HCT116 (cell line): ENCODE data around the gene RNASE1. TPM values are rescaled to one million over a fixed set of nuclear protein-coding genes. Genes with fewer than 3 reads are reported as not detected.

Source experiments
- ATAC-seq: fragments of 200-7000 bp; cut with Tn5 transposase; 2 replicates; pipeline ENCODE4 v1.9.1; 2020; ENCODE audit warnings: mild to moderate bottlenecking, moderate library complexity
- BruUV-seq: library from RNA; stranded (reverse); fragments of 400-500 nt; replicated peaks from 2 replicates; lab custom pipeline; 2021; lab: Mats Ljungman, UMichigan
- CTCF ChIA-PET: fragments of 300-600 bp; sonication (Branson Sonifier 250); formaldehyde crosslinking; loops from one replicate; lab custom pipeline; 2021; ENCODE audit warnings: antibody characterized with exemption; lab: Charles Lee
- POLR2A ChIA-PET: fragments of 300-600, 350-600 bp; sonication (Branson Sonifier 250); formaldehyde crosslinking; loops from one replicate; lab custom pipeline; 2021; ENCODE audit warnings: antibody characterized with exemption; lab: Charles Lee
- RAD21 ChIA-PET, 2 experiments: fragments of 300-600 bp; sonication (Branson Sonifier 250); formaldehyde crosslinking; loops; one replicate each; lab custom pipeline; 2023; ENCODE audit warnings: low total read pairs in 2 of 2; ENCODE audit not compliant: uncharacterized antibody in 2 of 2, unreplicated experiment in 2 of 2, low non-redundant PET in 1 of 2; lab: Charles Lee
- DNase-seq: peaks from one replicate; pipeline ENCODE4 v3.0.0-alpha.2; 2010; ENCODE audit warnings: low read depth, low spot score
- H2AFZ ChIP-seq: fragments of 200-600 bp; shearing (Covaris generic), sonication (generic); 2 replicates; pipeline ENCODE4 v1.6.1; 2017; ENCODE audit warnings: low read depth, mixed run types, mixed read lengths, antibody characterized with exemption, low read length; ENCODE audit not compliant: poor library complexity, severe bottlenecking
- H3K27ac ChIP-seq: 2 replicates; pipeline ENCODE4 v1.5.1; 2012; ENCODE audit warnings: low read depth, low read length
- H3K27me3 ChIP-seq: fragments of 200-600 bp; sonication (generic); 2 replicates; pipeline ENCODE4 v1.6.1; 2016; ENCODE audit warnings: mixed run types, low read length, mixed read lengths; ENCODE audit not compliant: insufficient read depth
- H3K36me3 ChIP-seq, 2 experiments: fragments of 200-500 bp in 1 of 2; fragments of 200-600 bp in 1 of 2; sonication (Bioruptor generic) in 1 of 2; sonication (generic) in 1 of 2; 2 replicates each; pipeline versions ENCODE4 v1.5.1 to v1.6.1; 2014 to 2016; ENCODE audit warnings: low read length in 2 of 2, inconsistent platforms in 1 of 2, mixed read lengths in 1 of 2, mixed run types in 1 of 2; ENCODE audit not compliant: insufficient read depth in 2 of 2, control insufficient read depth in 1 of 2
- H3K4me1 ChIP-seq, 2 experiments: fragments of 200-600 bp in 1 of 2; sonication (generic) in 1 of 2; 2 replicates each; pipeline versions ENCODE4 v1.5.1 to v1.6.1; 2012 to 2017; ENCODE audit warnings: low read length in 2 of 2, inconsistent platforms in 1 of 2, mild to moderate bottlenecking in 1 of 2, mixed read lengths in 1 of 2, mixed run types in 1 of 2, moderate library complexity in 1 of 2; ENCODE audit not compliant: insufficient read depth in 2 of 2, control insufficient read depth in 1 of 2
- H3K4me2 ChIP-seq: fragments of 200-600 bp; sonication (generic); 2 replicates; pipeline ENCODE4 v1.6.1; 2017; ENCODE audit warnings: mixed run types, low read length, mixed read lengths
- H3K4me3 ChIP-seq, 2 experiments: fragments of 200-600 bp in 1 of 2; sonication (generic) in 1 of 2; replicated peaks in 1 of 2; 2 replicates each; pipeline ENCODE4 v1.5.1; 2011 to 2016; ENCODE audit warnings: low read length in 2 of 2, control low read depth in 1 of 2, low read depth in 1 of 2, mild to moderate bottlenecking in 1 of 2, mixed read lengths in 1 of 2, mixed run types in 1 of 2
- H3K79me2 ChIP-seq: fragments of 200-600 bp; sonication (generic); 2 replicates; pipeline ENCODE4 v1.6.1; 2017; ENCODE audit warnings: mild to moderate bottlenecking, mixed run types, low read length, moderate library complexity, mixed read lengths; ENCODE audit not compliant: insufficient read depth
- H3K9ac ChIP-seq: fragments of 200-600 bp; sonication (generic); 2 replicates; pipeline ENCODE4 v1.6.1; 2016; ENCODE audit warnings: low read length, mixed read lengths
- H3K9me2 ChIP-seq: fragments of 200-600 bp; sonication (generic), shearing (Covaris generic); 2 replicates; pipeline ENCODE4 v1.6.1; 2017; ENCODE audit warnings: mixed run types, mild to moderate bottlenecking, moderate library complexity; ENCODE audit not compliant: insufficient read depth
- H3K9me3 ChIP-seq, 2 experiments: fragments of 200-500 bp in 1 of 2; fragments of 200-600 bp in 1 of 2; sonication (Bioruptor generic) in 1 of 2; sonication (generic) in 1 of 2; 2 replicates each; pipeline ENCODE4 v1.6.1; 2014 to 2017; ENCODE audit warnings: low read length in 2 of 2, mixed read lengths in 2 of 2, inconsistent platforms in 1 of 2, low read depth in 1 of 2, mild to moderate bottlenecking in 1 of 2, mixed run types in 1 of 2, moderate library complexity in 1 of 2; ENCODE audit not compliant: control insufficient read depth in 1 of 2, insufficient read depth in 1 of 2
- H4K20me1 ChIP-seq: fragments of 200-600 bp; sonication (generic), shearing (Covaris generic); 2 replicates; pipeline ENCODE4 v1.6.1; 2017; ENCODE audit warnings: mixed run types, mild to moderate bottlenecking, moderate library complexity; ENCODE audit not compliant: insufficient read depth
- EGR1 ChIP-seq: IDR thresholded peaks from 2 replicates; pipeline ENCODE4 v1.6.1; 2012; ENCODE audit warnings: low read depth
- FOSL1 ChIP-seq: IDR thresholded peaks from 2 replicates; pipeline ENCODE4 v1.6.1; 2012; ENCODE audit warnings: low read depth
- JUND ChIP-seq: IDR thresholded peaks from 2 replicates; pipeline ENCODE4 v1.6.1; 2012
- POLR2A ChIP-seq: IDR thresholded peaks from 2 replicates; pipeline ENCODE4 v1.7.0; 2011; ENCODE audit warnings: borderline replicate concordance; ENCODE audit not compliant: insufficient read depth, insufficient read length; ENCODE audit errors: extremely low read depth
- SIN3A ChIP-seq: IDR thresholded peaks from 2 replicates; pipeline ENCODE4 v1.6.1; 2012; ENCODE audit warnings: low read depth
- SP1 ChIP-seq: IDR thresholded peaks from 2 replicates; pipeline ENCODE4 v1.6.1; 2012; ENCODE audit warnings: low read depth
- SRF ChIP-seq: IDR thresholded peaks from 2 replicates; pipeline ENCODE4 v1.6.1; 2012; ENCODE audit warnings: low read depth
- TCF7L2 ChIP-seq: IDR thresholded peaks from 2 replicates; pipeline ENCODE4 v1.7.0; 2011; ENCODE audit warnings: borderline replicate concordance, inconsistent platforms; ENCODE audit not compliant: insufficient read depth, insufficient read length; ENCODE audit errors: extremely low read depth
- YY1 ChIP-seq: IDR thresholded peaks from 2 replicates; pipeline ENCODE4 v1.6.1; 2011; ENCODE audit warnings: low read length, low read depth, moderate library complexity, mild to moderate bottlenecking; ENCODE audit not compliant: insufficient replicate concordance; ENCODE audit errors: extremely low read depth
- ZFX ChIP-seq: fragments of 450-650 bp; IDR thresholded peaks from 2 replicates; pipeline ENCODE4 v1.6.1; 2017
- ZNF274 ChIP-seq: fragments of 200-500 bp; sonication (Bioruptor generic); IDR thresholded peaks from 2 replicates; pipeline ENCODE4 v1.6.1; 2014; ENCODE audit warnings: mild to moderate bottlenecking, low read depth, low read length, inconsistent platforms
- intact Hi-C: fragments of 100-400 bp; cut with micrococcal nuclease; formaldehyde crosslinking; loops from 2 replicates; pipeline ENCODE4 v1.10.0; 2022
- total RNA-seq: library from RNA; stranded (reverse); gene quantifications from one replicate; pipeline ENCODE4 v1.2.1, GENCODE V29; 2021; ENCODE audit not compliant: unreplicated experiment
- TF ChIP-seq, protein P1 (sequence below), 3 experiments: fragments of 200-600 bp in 1 of 3; sonication (generic) in 1 of 3; IDR thresholded peaks in 2 of 3; conservative IDR thresholded peaks in 1 of 3; 2 replicates each; pipeline ENCODE4 v1.5.1; 2012 to 2017; ENCODE audit warnings: low read depth in 2 of 3, low read length in 2 of 3, antibody characterized with exemption in 1 of 3, borderline replicate concordance in 1 of 3, control low read depth in 1 of 3, mild to moderate bottlenecking in 1 of 3, mixed read lengths in 1 of 3, mixed run types in 1 of 3, moderate library complexity in 1 of 3; ENCODE audit not compliant: insufficient read depth in 1 of 3
- TF ChIP-seq, protein P2 (sequence below): IDR thresholded peaks from 2 replicates; pipeline ENCODE4 v1.6.1; 2012
- TF ChIP-seq, protein P3 (sequence below): IDR thresholded peaks from 2 replicates; pipeline ENCODE4 v1.6.1; 2012; ENCODE audit warnings: low read depth
- TF ChIP-seq, protein P4 (sequence below): IDR thresholded peaks from 2 replicates; pipeline ENCODE4 v1.6.1; 2012

Gene RNASE1
- total RNA-seq, 1 experiment from 2014 or later = 3.3 TPM

DNA sequence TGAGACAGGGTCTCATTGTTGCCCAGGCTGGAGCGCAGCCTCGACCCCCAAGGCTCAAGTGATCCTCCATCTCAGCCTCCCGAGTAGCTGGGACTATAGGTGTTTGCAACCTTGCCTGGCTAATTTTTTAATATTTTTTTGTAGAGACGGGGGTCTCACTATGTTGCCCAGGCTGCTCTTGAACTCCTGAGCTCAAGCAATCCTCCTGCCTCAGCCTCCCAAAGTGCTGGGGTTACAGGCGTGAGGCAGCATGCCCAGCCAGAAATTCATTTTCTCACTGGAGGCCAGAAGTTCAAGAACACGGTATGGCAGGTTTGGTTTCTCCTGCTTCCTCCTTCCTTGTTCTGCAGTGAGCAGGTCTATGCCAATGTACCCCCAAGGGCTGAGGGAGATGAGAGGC, 3.7 kb downstream of the RNASE1 start (continued):
- TF ChIP-seq YY1 (no peak), JUND (no peak), ZNF274 (no peak), SP1 (no peak), POLR2A (no peak), ZFX (no peak), TCF7L2 (no peak), EGR1 (no peak)
- TF ChIP-seq, protein P1, sequence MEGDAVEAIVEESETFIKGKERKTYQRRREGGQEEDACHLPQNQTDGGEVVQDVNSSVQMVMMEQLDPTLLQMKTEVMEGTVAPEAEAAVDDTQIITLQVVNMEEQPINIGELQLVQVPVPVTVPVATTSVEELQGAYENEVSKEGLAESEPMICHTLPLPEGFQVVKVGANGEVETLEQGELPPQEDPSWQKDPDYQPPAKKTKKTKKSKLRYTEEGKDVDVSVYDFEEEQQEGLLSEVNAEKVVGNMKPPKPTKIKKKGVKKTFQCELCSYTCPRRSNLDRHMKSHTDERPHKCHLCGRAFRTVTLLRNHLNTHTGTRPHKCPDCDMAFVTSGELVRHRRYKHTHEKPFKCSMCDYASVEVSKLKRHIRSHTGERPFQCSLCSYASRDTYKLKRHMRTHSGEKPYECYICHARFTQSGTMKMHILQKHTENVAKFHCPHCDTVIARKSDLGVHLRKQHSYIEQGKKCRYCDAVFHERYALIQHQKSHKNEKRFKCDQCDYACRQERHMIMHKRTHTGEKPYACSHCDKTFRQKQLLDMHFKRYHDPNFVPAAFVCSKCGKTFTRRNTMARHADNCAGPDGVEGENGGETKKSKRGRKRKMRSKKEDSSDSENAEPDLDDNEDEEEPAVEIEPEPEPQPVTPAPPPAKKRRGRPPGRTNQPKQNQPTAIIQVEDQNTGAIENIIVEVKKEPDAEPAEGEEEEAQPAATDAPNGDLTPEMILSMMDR (IDR thresholded peaks at IDR 0.05 in 2 of 3, conservative IDR thresholded peaks at IDR 0.05 in 1 of 3; ENCODE audit: borderline replicate concordance in 1 of 3, insufficient read depth in 1 of 3, low read depth in 2 of 3, low read length in 2 of 3) = no peak

DNA sequence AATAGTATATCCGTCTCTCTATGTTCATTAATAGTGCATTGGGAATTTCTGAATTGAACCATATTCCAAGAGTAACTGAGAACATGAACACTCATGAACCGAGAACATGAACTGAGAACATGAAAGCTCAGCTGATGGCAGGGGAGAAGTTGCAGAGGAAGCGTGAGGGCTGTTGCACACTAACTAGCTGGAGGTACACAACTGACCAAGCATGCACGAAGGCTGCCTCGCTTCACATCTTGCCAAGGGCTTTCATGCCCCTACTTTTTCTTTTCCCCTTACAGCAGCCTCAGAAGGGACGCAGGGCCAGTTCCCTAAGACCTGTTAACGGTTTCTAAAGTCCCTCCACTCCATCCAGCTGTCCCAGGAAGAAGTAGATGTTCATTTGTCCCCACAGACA, 4.3 kb downstream of the RNASE1 start:
- no peaks in the 10 kb centered on the region for H3K79me2 ChIP-seq
- H3K9me3 ChIP-seq = no peaks in the 10 kb centered on the region
- ATAC-seq (no peak), DNase-seq (no peak)
- no peaks in the 10 kb centered on the region for H3K9me2 ChIP-seq
- intact Hi-C loops = no loop called here
- ChIA-PET RAD21 (no interaction called here), POLR2A (no interaction called here), CTCF (no interaction called here)
- H3K27me3 ChIP-seq = no peaks in the 10 kb centered on the region
- H2AFZ ChIP-seq = no peak overlapping the region
- no peak overlapping the region for H3K9ac ChIP-seq
- no peaks in the 10 kb centered on the region for H4K20me1 ChIP-seq
- no peak overlapping the region for H3K4me3 ChIP-seq
- TF ChIP-seq, protein P2, sequence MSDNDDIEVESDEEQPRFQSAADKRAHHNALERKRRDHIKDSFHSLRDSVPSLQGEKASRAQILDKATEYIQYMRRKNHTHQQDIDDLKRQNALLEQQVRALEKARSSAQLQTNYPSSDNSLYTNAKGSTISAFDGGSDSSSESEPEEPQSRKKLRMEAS = no peak
- TF ChIP-seq SP1 (no peak), SIN3A (no peak), ZNF274 (no peak), SRF (no peak), ZFX (no peak), FOSL1 (no peak)
- TF ChIP-seq, protein P3, sequence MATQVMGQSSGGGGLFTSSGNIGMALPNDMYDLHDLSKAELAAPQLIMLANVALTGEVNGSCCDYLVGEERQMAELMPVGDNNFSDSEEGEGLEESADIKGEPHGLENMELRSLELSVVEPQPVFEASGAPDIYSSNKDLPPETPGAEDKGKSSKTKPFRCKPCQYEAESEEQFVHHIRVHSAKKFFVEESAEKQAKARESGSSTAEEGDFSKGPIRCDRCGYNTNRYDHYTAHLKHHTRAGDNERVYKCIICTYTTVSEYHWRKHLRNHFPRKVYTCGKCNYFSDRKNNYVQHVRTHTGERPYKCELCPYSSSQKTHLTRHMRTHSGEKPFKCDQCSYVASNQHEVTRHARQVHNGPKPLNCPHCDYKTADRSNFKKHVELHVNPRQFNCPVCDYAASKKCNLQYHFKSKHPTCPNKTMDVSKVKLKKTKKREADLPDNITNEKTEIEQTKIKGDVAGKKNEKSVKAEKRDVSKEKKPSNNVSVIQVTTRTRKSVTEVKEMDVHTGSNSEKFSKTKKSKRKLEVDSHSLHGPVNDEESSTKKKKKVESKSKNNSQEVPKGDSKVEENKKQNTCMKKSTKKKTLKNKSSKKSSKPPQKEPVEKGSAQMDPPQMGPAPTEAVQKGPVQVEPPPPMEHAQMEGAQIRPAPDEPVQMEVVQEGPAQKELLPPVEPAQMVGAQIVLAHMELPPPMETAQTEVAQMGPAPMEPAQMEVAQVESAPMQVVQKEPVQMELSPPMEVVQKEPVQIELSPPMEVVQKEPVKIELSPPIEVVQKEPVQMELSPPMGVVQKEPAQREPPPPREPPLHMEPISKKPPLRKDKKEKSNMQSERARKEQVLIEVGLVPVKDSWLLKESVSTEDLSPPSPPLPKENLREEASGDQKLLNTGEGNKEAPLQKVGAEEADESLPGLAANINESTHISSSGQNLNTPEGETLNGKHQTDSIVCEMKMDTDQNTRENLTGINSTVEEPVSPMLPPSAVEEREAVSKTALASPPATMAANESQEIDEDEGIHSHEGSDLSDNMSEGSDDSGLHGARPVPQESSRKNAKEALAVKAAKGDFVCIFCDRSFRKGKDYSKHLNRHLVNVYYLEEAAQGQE = no peak
- TF ChIP-seq, protein P4, sequence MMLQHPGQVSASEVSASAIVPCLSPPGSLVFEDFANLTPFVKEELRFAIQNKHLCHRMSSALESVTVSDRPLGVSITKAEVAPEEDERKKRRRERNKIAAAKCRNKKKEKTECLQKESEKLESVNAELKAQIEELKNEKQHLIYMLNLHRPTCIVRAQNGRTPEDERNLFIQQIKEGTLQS = no peak
- no peak overlapping the region for H3K27ac ChIP-seq
- H3K4me2 ChIP-seq = no peak overlapping the region
- BruUV-seq = no TSS peak
- no peaks in the 10 kb centered on the region for H3K36me3 ChIP-seq
- H3K4me1 ChIP-seq = 0 out of 4 replicates have a peak, but pooled peaks cover 0 to 8% of the 10 kb centered on the region in 2 experiments
